ENCODE results near the gene LMOD1. TPM values are rescaled to one million over a fixed set of nuclear protein-coding genes. Genes with fewer than 3 reads are reported as not detected.
"Not testable (repeated sequence)": the region's sequence is repeated elsewhere in the genome, so short reads cannot be mapped to it uniquely, and the experiment has no call there.

The LMOD1 gene
- total RNA-seq, result not detected

GRCh38 chr1:201946224-201946908, at the start of gene LMOD1:
Gene LMOD1 (minus strand): TSS chr1:201946548. CDS start chr1:201946340, 208 bp downstream.
- peak in 2 of 3 donors; percentile 11 to 25 for DNase-seq (ENCODE audit: low read depth in 2 of 3, low spot score in 2 of 3)

- no peak for DNase-seq (ENCODE audit: low read depth in 2 of 3, low spot score in 2 of 3)
Observed at GRCh38 chr1:201990427-201990826, 44.1 kb upstream of the LMOD1 start.

GRCh38 chr1:201989354-201990128, 43.2 kb upstream of the LMOD1 start:
- DNase-seq (ENCODE audit: low read depth in 2 of 3, low spot score in 2 of 3), result no peak

GRCh38 chr1:201988601-201989000, 42.3 kb upstream of the LMOD1 start:
- DNase-seq (ENCODE audit: low read depth in 2 of 3, low spot score in 2 of 3), result no peak

GRCh38 chr1:201985355-201985754, 39.0 kb upstream of the LMOD1 start:
- DNase-seq (ENCODE audit: low read depth in 2 of 3, low spot score in 2 of 3), result no peak

GRCh38 chr1:201984446-201984845, 38.1 kb upstream of the LMOD1 start:
- DNase-seq (ENCODE audit: low read depth in 2 of 3, low spot score in 2 of 3), result no peak

- DNase-seq (ENCODE audit: low read depth in 2 of 3, low spot score in 2 of 3), result no peak
Observed at GRCh38 chr1:201983380-201983805, 37.0 kb upstream of the LMOD1 start.

- DNase-seq (ENCODE audit: low read depth in 2 of 3, low spot score in 2 of 3), result peak; percentile 41 to 56 (median 55)
Observed at GRCh38 chr1:201982623-201983379, 36.5 kb upstream of the LMOD1 start, which contains the start of gene RNPEP. Gene RNPEP (plus strand): TSS chr1:201982648. CDS start chr1:201982667, 19 bp downstream.

GRCh38 chr1:201982082-201982622, 35.8 kb upstream of the LMOD1 start:
- DNase-seq (ENCODE audit: low read depth in 2 of 3, low spot score in 2 of 3), result peak in 2 of 3 donors; percentile 56 to 65

- no peak for DNase-seq (ENCODE audit: low read depth in 2 of 3, low spot score in 2 of 3)
Observed at GRCh38 chr1:201970334-201971159, 24.2 kb upstream of the LMOD1 start.

- DNase-seq (ENCODE audit: low read depth in 2 of 3, low spot score in 2 of 3), result no peak
Observed at GRCh38 chr1:201968202-201968925, 22.0 kb upstream of the LMOD1 start.

GRCh38 chr1:201966171-201966570, 19.8 kb upstream of the LMOD1 start:
- DNase-seq (ENCODE audit: low read depth in 2 of 3, low spot score in 2 of 3), result no peak

GRCh38 chr1:201964261-201964660, 17.9 kb upstream of the LMOD1 start:
- DNase-seq (ENCODE audit: low read depth in 2 of 3, low spot score in 2 of 3), result no peak

- not testable (repeated sequence) for DNase-seq (ENCODE audit: low read depth in 2 of 3, low spot score in 2 of 3)
Observed at GRCh38 chr1:201962382-201962781, 16.0 kb upstream of the LMOD1 start.

GRCh38 chr1:201958348-201958747, 12.0 kb upstream of the LMOD1 start:
- DNase-seq (ENCODE audit: low read depth in 2 of 3, low spot score in 2 of 3), result no peak

- DNase-seq (ENCODE audit: low read depth in 2 of 3, low spot score in 2 of 3), result no peak
Observed at GRCh38 chr1:201955729-201956143, 9.4 kb upstream of the LMOD1 start.

GRCh38 chr1:201955009-201955728, 8.8 kb upstream of the LMOD1 start, which contains the start of gene TIMM17A:
Gene TIMM17A (plus strand): TSS chr1:201955503. CDS start chr1:201955527, 24 bp downstream.
- DNase-seq (ENCODE audit: low read depth in 2 of 3, low spot score in 2 of 3), result peak; percentile 79 to 99 (median 97)

GRCh38 chr1:201954263-201955008, 8.1 kb upstream of the LMOD1 start:
- no peak for DNase-seq (ENCODE audit: low read depth in 2 of 3, low spot score in 2 of 3)

Data from hematopoietic multipotent progenitor cell (in vitro differentiated cells).